ENCODE results near the gene VWF.

The VWF gene

DNA sequence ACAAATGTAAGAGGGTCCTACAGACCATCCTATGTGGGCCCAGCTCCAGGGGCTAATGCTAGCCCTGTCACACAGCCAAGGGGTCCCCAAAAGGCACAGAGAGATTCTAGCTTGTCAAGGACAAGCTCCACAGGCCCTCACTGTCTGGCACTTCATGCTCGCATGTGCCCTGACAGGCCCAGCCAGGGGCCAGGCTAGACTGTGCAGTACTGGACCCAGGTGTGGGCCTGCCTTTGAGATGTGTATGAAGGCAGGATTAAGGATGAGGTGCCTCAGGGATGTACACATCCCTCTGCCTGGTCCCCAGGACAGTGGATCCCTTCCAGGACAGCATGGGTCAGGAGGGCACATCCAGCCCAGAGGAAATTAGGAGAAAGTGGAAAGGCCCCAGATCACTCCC, 57.8 kb downstream of the VWF start:
- no peak overlapping the region for H3K4me3 ChIP-seq (ENCODE audit: low read depth, low read length)
- no peak for DNase-seq (ENCODE audit: low read depth)

DNA sequence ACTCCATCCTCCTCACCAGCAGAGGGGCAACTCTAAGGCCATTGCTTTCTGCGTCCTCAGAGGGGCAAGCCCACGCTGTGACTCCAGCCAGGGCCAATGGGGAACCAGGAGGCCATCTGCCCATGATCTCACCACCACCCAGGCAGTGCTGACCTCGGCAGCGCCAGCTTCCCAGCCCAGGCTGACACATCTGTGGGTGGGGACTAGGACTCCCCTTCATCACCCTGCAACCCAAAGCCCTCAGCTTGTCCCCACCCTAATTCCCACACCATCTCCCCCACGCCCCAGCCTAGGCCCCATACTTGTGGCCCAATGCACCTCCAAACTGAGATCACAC, 58.6 kb downstream of the VWF start:
- H3K4me3 ChIP-seq (ENCODE audit: low read depth, low read length) = no peak overlapping the region
- no peak for DNase-seq (ENCODE audit: low read depth)

DNA sequence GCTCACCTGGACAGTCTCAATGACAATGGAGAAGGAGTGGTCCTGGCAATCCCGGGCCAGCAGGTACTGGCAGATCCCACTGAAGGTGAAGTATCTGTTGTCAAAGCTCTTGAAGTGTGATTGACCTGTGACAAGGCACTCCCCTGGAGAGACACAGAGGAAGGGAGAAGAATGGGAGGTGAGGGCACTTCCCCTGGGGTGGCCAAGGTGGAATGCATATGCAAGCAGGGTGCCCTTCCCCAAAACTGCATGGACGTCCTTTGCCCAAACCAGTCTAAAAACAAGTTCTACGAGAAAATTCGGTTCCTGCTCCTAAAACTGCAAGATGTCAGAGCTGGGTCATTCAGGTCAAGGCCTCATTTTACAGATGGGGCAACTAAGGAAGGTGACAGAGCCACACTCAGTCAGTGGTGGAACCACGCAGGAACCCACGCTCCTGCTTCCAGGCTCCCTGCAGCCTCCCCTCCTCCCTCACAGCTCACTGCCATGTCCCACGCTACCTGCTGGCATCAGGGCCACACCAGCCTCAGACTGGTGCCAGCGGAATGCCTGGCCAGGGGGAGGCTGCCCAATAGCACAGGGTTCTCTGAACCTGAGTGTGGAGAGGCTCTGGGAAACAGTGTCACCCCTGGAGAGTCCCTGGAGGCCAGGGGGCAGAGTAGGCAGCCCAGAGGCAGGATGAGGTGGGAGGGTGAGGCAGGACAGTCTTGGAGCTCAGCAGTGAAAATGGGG, 59.2 kb downstream of the VWF start:
- DNase-seq (ENCODE audit: low read depth) = no peak
- H3K4me3 ChIP-seq (ENCODE audit: low read depth, low read length) = no peak overlapping the region

DNA sequence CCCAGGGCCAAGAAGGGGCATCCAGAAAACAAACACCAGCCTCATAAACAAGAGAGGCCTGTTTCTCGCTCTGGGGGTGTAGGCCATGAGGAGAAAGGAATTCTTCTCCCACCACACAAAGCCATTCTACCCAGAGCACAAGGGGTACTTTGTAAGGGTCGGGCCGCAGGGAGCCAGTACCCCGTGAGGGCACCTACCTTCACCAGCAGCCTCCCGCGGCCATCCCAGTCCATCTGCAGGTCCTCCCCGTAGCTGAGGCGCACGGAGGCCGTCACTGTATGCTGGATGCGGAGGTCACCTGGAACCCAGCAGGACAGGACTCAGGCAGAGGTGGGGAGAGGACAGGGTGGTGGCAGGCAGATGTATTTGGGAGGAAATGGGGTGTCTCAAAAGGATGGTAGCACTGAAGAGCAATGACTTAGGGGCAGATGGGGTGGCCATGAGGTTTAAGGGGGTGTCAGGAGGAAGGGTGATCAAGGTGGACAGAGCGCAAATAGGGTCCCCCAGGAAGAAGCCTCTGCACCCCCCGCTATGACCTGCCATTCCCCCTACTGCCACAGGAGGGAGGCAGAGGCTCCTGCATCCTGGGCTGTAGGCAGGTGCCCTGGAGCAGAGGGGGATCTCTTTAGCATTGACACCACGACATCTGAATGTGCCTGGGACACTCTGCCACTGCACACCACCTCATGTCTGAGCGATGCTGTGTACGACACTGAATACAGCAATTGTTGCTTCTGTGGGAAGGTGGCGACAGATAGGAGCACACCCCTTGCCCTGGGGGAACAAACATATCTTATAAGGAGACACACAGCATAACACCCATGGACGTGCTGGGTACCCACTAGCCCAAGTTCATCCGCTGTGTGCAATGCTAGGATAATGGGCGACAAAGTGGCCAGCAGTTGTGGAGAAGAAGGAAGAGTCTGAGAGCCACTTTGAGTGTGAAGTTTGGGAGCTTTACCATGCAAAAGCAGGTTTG, 61.4 kb downstream of the VWF start:
- DNase-seq (ENCODE audit: low read depth) = no peak
- H3K4me3 ChIP-seq (ENCODE audit: low read depth, low read length) = no peak overlapping the region

DNA sequence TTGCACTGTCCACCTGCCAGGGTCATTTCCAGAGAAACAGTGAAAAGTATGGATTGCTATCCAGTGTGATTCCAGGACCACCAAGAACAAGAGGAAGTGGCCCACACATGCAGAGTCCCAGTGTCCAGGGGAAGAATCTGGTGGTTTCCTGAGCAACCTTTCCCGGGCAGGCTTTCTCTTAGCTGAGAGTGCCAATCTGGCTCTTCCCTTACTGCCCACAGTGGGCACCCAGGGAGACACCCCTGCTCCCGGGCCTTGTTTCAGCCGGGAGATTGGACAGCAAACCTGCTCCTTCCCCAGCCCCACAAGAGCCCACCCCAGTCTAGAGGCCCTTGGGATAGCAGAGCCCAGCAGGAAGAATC, 62.1 kb downstream of the VWF start:
- no peak for DNase-seq (ENCODE audit: low read depth)
- H3K4me3 ChIP-seq (ENCODE audit: low read depth, low read length) = no peak overlapping the region

DNA sequence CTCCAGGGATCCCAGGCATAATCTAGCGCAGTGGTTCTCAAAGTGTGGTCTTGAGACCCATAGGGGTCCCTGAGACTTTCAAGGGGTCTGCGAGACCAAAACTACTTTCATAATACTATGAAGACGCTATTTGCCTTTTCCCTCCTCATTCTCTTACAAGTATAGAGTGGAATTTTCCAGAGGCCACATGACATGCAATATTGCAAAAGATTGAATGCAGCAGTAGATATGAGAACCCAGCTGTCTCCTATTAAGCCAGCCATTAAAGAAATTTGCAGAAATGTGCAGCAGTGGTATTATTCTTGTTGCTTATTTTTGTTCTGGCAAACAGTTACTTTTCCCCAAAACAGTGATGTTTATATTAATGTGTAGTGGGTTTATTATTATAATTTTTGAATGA, 62.8 kb downstream of the VWF start:
- DNase-seq (ENCODE audit: low read depth) = no peak
- H3K4me3 ChIP-seq (ENCODE audit: low read depth, low read length) = no peak overlapping the region

DNA sequence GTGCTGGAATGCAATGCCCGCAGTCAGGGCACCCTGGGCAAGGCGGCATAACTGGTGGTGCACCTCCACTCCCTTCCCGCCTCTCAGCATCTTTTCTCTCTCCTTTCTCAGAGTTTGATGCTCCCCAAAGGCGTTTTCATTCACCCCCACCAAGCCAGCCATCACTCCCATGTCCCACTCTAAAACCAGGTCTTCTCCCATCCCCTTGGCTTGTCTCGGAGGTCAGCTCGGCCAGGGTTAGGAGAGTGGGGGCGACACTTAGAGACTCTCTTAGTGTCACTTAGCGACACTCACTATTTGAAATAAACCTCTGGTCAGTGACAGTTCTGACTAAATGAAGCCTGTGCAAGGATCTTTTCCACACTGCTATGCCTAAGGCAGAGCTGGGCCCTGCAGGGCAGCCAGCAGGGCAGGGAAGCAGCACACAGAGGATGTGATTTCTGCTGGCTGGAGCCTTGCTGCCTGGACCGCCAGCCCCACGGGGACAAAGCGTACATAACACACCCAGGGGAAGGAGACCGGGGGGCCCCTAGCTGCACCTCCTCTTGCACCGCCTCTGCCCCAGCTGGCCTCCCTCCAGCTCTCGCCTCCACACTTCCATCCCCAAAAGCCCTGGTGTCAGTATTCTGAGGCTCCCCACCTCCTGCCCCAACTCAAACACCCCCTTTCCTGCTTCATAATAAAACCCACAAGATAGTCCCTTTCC, 64.5 kb downstream of the VWF start:
- no peak for DNase-seq (ENCODE audit: low read depth)
- H3K4me3 ChIP-seq (ENCODE audit: low read depth, low read length) = no peak overlapping the region

DNA sequence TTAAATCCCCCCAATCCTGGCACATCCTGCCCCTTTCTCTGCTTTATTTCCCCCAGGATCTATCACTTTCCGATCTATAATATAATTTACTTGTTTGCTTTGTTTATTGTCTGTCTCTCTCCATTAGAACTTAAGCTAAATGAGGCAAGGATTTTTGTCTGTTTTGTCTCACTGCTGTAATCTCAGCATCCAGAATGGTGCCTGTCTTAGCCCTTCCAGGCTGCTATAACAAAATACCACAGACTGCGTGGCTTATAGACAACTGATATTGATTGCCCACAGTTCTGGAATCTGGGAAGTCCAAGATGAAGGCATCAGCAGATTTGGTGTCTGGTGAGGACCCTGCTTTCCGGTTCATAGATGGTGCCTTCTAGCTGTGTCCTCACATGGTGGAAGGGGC, 65.2 kb downstream of the VWF start:
- DNase-seq (ENCODE audit: low read depth) = no peak
- H3K4me3 ChIP-seq (ENCODE audit: low read depth, low read length) = no peak overlapping the region

DNA sequence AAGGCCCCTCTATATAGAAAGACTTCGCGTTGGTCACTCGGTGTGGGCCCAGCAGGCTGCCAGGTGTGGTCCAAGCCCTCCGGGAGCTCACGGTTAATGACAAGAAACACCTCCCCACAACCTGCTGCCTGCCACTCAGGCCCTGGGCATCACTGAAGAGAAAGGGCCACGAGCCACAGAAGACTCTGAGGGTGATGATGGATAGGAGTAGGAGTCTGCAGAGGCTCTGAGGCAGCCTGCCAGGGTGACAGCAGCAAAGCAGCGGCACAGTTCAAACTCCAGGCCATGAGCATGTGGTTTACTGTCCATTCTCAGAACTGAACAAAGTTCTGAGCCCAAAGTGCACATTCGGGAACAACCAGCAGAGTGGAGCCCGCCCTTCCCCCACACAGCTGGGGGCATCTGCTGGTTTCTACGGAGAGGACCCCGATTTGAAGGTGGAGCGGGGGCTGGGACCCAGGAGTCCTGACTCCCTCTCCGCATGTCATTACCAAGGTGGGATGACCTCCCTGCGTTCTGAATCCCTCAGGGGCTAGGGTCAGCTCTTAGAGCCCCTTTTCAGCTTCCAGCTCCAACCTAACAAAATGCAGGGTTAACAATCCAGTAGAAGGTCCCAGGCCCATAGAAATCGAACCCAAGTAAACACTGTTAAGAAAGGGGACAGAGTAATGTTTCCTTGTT, 65.8 kb downstream of the VWF start:
- H3K4me3 ChIP-seq (ENCODE audit: low read depth, low read length) = no peak overlapping the region
- DNase-seq (ENCODE audit: low read depth) = no peak

DNA sequence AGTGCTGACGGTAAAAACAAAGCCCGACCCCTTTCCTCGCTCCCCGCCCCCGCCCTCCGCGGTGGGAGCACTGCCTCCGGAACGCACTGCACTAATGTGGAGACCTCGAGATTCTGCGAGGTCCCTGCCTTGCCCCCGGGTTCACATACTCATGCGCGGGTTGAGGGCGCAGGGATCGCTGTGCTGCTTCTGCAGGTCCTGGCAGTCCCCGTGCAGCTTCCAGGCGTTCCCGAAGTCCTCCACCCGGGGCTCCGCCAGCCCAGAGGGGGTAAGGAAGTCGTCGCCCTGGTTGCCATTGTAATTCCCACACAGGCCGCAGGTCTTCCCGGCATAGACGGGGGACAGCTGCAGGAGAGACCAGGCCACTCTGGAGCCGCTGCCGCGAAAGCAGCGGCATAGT, 66.8 kb downstream of the VWF start:
- DNase-seq (ENCODE audit: low read depth) = no peak
- no peak overlapping the region for H3K4me3 ChIP-seq (ENCODE audit: low read depth, low read length)

DNA sequence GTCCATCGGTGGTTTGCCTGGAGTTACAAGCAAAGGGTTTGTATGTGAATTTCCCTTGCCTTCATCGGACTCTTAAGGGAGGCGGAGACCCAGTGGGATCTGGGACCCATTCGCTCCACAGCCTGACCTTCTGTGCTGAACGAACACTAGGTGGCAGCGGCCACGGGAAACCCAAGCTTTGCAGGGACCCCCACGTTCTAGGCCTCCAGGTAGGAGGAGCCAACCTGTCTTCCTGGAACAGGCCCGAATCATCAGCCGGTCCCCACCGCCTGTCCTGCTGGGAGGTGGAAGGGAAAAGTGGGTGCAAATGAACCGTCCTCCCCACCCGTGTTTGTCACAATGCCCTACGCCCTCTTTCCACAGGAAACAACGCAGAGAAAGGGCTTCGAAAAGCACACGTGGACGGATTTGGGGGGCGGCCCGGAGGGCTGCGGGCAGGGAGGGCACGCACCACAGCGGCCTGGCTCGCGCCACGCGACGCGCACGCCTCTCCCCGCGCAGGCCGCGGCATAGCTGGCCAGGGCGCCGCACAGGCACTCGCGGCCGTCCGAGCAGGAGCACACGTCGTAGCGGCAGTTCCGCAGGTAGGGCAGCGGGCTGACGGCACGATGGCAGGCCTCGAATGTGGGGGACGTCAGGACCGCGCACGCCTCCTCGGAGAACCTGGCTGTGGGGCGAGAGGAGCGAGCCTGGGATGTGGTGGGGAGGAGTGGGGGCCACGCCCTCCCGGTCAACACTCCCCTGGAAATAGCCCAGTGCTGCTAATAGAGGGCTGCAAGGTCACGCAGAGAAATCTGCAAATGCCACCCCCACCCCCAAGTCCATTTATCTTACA, 67.8 kb downstream of the VWF start:
- H3K4me3 ChIP-seq (ENCODE audit: low read depth, low read length) = no peak overlapping the region
- no peak for DNase-seq (ENCODE audit: low read depth)

DNA sequence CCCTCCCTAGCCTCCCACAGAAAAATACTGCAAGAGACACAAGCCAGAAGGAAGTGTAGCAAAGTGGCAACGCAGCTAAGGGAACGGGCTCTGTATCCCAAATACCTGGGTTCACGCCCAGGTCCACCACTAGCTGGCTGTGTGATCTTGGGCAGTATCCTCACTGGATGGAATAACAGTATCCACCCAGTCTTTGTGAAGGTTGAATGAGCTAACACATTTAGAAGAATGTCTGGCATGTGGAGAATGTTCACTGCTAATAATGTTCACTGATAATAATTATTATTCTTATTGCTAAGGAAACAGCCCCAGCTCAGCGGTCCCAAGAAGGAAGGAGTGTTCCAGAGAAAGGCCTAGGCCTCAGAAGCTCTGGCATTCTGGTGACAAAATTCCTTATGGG, 70.9 kb downstream of the VWF start:
- DNase-seq (ENCODE audit: low read depth) = no peak
- no peak overlapping the region for H3K4me3 ChIP-seq (ENCODE audit: low read depth, low read length)

DNA sequence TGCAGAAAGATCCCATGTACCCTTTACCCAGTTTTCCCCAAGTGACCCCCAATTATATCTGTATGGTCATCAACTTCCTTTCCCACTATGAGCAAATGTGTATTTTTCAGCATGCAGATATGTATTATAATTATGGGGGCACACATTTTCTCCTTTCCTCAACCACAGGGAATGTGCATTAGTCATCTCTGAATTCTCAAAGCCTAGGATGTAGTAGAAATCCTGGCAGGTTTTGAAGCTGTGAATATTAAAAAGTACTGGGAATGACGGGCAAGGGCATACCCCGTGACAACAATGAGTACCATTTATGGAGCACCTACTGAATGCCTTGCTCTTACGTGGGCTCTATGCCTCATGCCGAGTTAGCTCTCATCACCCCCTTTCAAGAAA, 71.5 kb downstream of the VWF start:
- no peak for DNase-seq (ENCODE audit: low read depth)
- no peak overlapping the region for H3K4me3 ChIP-seq (ENCODE audit: low read depth, low read length)

DNA sequence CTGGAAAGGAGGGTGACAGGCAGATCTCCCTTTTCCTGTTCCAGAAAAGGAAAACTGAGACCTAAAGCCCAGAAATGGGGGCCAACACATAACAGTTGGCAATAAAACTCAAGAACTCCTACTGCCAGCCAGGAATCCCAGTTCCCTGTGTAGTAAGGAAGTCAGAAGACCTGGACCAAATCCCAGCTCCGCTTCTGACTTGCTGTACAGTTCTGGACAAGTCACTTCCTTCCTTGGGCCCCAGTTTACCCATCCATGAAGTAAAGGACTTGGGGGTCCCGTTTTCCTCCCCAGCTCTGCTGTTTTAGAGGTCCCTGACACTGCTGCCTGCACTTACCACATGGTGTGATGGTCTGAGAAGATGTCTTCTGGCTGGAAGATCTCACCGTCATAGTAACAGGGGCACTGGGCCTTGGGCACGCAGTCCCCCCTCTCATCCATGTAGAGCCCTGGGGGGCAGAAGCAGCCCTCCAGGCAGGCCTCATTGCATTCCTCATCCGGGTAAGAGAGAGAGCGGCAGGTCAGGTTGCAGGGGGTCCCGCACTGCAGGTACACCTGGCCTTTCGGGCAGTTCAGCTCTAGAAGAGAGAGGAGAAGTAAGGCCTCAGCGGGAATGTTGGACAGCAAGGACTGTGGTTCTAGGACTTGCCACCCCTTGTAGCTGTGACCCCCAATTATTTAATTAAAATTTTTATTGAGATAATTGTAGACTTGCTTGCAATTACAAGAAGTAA, 72.1 kb downstream of the VWF start:
- no peak for DNase-seq (ENCODE audit: low read depth)
- no peak overlapping the region for H3K4me3 ChIP-seq (ENCODE audit: low read depth, low read length)

DNA sequence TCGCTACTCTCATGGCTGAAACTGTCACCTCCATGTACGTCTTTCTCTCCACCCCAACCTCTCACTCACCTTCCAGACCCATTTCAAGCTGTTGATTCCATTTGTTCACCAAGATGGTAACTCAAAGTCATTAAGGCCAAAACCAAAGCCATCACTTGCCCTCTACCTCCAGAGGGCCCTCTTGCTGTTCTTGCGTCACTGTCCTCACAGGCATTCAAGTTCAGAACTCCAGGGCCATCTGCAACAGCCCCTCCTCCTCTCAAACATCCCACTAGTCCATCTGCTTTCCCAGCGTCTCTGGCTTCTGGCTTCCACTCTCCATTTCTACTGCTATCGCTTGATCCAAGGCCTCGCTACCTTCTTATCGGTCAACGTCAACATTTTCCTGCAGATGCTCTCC, 74.5 kb downstream of the VWF start:
- DNase-seq (ENCODE audit: low read depth) = no peak
- no peak overlapping the region for H3K4me3 ChIP-seq (ENCODE audit: low read depth, low read length)

DNA sequence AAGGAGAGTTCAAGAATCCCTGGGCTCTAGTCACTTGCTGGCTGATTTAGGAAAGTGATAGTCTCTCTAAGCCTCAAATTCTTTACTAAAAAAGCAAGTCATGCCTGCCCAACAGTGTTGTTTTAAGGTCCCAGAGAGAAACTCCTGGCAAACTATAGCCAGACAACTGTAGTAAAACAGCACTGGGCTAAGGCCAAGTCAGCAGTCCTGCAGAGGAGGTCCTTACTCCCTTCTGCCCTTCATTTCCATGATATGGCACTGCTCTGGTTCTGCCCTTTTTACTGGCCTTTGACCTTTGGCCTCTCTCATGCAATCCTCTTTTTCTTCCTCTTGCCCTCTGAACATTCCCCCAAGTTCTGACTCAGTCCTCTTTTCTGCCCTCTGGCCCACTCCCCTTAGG, 74.9 kb downstream of the VWF start:
- no peak overlapping the region for H3K4me3 ChIP-seq (ENCODE audit: low read depth, low read length)
- DNase-seq (ENCODE audit: low read depth) = no peak

DNA sequence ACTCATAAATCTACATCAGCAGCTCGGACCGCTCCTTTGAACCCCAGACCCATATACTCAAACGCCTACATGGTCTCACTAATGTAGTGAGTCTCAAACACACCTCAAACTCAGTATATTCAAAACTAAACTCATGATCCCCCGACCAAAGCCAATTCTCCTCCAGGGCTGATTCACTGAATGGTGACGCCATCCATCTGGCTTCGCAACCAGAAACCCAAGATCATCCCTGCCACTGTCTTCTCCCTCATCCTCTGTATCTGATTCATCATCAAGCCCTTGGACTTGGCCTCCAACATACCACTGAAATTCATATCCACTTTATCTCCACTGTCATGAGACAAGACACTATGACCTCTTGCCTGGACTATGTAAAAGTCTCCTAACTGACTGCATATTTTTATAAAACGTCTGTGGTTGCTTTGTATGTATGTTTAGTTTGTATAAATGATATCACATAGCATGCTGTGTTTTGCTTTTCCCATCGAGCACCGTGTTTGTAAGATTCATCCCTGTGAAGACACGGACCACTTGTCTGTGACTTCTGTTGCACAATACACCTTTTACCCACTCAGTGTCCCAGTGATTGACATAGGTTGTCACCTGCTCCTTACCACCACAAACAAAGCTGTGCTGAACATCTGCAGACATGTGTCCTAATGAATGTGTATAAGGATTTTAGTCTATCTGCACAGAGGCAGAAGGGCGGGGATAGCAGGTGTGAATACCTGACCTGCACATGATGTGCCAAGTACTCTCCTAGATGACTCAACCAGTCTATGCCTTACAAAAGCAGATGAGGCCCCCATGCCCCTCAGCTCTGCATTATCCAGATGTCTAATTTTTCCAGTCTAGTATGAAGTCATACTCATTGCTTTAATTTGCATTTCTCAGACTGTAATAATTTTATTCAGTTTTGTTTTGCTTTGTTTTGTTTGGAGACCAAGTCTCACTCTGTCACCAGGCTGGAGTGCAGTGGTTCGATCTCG, 76.9 kb downstream of the VWF start:
- DNase-seq (ENCODE audit: low read depth) = no peak
- no peak overlapping the region for H3K4me3 ChIP-seq (ENCODE audit: low read depth, low read length)
